GM12864 (cell line): ENCODE measurements around the gene SNX14.

Experiments
- DNase-seq: peaks from one replicate; pipeline ENCODE4 v3.0.0-alpha.2; 2011; ENCODE audit warnings: low read depth
- H3K4me3 ChIP-seq: 2 replicates; pipeline ENCODE4 v1.5.1; 2011; ENCODE audit warnings: mild to moderate bottlenecking, low read depth, low read length, control low read depth
- TF ChIP-seq, protein P1 (sequence below): IDR thresholded peaks from 2 replicates; pipeline ENCODE4 v1.5.1; 2011; ENCODE audit warnings: low read depth, mild to moderate bottlenecking, moderate library complexity, low read length, control low read depth, inconsistent platforms; ENCODE audit errors: missing control alignments

The SNX14 gene, protein sequence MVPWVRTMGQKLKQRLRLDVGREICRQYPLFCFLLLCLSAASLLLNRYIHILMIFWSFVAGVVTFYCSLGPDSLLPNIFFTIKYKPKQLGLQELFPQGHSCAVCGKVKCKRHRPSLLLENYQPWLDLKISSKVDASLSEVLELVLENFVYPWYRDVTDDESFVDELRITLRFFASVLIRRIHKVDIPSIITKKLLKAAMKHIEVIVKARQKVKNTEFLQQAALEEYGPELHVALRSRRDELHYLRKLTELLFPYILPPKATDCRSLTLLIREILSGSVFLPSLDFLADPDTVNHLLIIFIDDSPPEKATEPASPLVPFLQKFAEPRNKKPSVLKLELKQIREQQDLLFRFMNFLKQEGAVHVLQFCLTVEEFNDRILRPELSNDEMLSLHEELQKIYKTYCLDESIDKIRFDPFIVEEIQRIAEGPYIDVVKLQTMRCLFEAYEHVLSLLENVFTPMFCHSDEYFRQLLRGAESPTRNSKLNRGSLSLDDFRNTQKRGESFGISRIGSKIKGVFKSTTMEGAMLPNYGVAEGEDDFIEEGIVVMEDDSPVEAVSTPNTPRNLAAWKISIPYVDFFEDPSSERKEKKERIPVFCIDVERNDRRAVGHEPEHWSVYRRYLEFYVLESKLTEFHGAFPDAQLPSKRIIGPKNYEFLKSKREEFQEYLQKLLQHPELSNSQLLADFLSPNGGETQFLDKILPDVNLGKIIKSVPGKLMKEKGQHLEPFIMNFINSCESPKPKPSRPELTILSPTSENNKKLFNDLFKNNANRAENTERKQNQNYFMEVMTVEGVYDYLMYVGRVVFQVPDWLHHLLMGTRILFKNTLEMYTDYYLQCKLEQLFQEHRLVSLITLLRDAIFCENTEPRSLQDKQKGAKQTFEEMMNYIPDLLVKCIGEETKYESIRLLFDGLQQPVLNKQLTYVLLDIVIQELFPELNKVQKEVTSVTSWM

DNA sequence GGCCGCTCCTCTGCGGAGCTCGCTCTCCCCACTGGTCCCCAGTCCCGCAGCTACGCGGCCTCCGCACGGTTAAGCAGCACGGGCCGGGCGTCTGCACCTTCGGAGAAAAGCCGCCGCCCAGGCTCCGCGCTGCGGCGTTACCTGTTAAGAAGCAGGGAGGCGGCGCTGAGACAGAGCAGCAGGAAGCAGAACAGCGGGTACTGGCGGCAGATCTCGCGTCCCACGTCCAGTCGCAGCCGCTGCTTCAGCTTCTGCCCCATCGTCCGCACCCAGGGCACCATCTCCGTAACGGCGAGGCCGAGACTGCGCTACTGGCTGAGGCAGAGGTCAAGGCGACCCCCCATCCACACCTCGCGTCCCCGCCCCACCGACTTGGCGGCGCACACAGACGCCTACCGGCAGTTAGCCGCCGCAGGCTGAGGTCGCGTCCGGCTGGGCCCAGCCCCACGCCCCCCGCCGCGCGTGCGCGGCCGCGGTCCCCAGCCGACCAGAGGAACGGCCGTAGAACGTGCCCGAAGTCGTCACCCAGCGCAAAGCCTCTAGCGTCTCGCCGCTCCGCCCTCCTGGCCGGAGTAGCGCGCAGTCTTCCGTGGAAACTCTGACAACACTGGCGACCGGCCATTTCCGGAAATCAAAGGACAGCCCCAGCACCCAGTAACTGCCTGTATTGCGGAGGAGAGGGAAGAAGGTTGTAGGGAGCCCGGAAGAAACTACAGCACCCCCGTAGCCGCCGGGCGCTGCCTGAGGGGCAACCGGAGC, at the start of gene SNX14:
Gene SNX14 (minus strand): TSS at position 421 of the 759 bp plus-strand sequence. CDS start 140 bp downstream, at position 281.
- DNase-seq = peak; percentile 87
- peak within 1 kb of the TSS; percentile 58 for H3K4me3 ChIP-seq
- TF ChIP-seq, protein P1, sequence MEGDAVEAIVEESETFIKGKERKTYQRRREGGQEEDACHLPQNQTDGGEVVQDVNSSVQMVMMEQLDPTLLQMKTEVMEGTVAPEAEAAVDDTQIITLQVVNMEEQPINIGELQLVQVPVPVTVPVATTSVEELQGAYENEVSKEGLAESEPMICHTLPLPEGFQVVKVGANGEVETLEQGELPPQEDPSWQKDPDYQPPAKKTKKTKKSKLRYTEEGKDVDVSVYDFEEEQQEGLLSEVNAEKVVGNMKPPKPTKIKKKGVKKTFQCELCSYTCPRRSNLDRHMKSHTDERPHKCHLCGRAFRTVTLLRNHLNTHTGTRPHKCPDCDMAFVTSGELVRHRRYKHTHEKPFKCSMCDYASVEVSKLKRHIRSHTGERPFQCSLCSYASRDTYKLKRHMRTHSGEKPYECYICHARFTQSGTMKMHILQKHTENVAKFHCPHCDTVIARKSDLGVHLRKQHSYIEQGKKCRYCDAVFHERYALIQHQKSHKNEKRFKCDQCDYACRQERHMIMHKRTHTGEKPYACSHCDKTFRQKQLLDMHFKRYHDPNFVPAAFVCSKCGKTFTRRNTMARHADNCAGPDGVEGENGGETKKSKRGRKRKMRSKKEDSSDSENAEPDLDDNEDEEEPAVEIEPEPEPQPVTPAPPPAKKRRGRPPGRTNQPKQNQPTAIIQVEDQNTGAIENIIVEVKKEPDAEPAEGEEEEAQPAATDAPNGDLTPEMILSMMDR = no peak

DNA sequence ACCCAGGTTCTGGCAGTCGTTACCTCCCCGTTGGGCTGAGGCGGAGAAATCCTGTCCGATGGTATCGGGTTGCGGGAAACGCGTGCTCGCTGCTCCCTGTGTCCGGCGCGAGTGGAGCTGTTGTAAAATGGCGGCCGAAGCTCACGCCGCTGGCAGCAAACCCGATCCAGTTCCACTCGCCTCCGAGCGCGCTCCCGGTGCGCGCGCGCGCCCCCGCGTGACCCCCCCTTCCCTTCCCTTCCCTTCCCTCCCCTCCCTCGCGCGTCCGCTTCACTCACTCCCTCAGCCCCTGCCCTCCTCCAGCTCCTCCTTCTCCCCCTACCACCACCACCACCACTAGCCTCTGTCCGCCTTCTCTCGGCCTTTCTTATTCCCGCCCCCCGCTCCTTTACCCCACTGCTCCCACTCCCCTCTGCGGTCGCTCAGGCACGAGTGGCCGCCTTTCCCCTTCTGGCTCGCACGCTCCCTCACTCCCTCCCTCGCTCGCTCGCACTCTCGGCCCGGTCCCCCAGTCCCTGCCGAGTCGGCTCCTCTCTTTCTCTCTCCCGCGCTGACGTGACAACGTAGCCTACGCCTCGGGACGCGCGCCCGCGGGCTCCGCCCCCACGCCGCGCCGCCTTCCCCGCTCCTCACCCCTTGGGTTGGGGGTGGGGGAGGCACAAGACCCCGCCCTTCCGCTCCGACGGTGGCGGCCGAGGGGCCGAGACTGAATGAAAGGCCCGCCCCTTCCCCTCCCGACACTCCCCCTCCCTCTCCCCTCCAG, 49.3 kb upstream of the SNX14 start, which contains the start of gene SYNCRIP:
Gene SYNCRIP (minus strand): TSS at position 113 of the 763 bp plus-strand sequence. CDS start 1,447 bp downstream, outside the sequence.
- peak; percentile 89 for DNase-seq
- peak within 1 kb of the TSS; percentile 100 for H3K4me3 ChIP-seq
- TF ChIP-seq, protein P1 = no peak

DNA sequence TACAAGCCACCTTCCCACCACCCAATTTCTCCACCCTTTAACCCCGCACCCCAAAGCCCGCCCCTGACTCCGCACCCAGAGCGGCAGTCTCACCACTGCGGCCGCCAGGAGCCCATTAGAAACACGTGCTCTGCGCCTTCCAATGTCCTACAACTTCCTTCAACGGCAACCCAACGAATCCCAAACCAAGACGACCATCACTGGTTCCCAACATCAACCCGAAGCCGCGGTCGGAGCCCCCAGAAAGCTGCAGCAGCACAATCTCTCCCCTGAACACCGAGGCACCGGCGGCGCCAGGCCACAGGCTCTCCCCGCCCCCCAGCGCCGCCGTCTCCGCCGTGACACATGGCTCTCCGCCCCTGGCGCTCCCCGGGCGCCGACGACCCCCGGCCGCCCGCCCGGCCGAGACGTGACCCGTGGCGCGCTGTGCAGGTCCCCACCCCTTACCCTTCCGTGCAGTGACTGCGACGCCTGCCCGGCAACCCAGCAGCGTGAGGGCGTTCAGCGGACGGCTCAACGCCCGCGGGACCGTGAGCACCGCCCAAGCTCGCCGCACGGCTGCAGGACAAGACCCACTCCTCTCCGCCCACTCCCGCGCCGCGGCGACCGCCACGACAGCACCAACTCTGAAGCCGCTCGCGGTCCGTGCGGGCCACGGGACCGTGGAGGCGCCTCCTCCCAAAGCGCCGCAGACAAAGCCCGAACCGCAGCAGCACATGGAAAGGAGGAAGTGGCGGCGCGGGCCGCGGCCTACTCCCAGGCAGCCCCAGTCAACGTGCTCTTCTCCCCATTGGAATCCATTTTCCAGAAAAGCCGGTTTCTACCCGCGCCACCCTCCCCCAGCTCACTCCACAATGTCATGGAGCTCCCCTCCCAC, 48.5 kb upstream of the SNX14 start:
- TF ChIP-seq, protein P1 = peak; percentile 3
- peak overlapping the region; percentile 100 for H3K4me3 ChIP-seq
- no peak for DNase-seq

DNA sequence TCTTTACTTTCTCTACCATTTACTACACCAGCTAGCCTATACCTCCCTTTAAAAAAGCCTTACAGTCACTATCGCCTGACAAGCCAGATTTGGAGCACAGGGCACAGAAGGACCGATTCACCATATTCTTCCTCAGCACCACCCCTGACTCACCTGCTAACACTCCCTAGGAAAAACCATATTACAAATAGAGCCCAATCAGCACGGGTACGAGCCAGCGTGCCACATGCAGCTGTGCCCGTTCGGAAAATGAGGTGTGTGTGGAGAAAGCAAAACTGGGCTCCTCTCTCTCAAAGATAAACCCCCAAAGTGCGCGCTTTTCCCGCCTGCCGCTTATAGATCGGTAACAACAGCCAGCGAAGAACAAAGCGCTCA, 47.9 kb upstream of the SNX14 start:
- DNase-seq = no peak
- TF ChIP-seq, protein P1 = no peak
- peak overlapping the region; percentile 100 for H3K4me3 ChIP-seq

DNA sequence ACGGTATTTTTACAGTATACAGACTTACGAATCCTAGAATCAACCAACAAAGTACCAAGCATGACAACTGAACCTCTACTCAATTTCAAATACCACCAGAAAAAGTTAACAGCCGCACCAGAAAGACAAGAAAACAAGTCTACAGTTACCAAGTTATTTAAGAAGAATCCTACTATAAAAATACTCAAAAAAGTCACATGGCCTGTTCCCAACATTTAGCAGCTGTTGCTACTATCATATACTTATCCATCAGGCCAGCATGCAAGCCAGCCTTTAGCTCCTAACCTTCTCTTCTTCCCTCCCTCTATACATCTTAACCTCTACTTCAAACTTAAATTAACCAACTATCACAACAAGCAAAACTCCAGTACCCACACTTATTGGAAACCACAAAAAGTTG, 47.2 kb upstream of the SNX14 start:
- TF ChIP-seq, protein P1 = no peak
- DNase-seq = no peak
- H3K4me3 ChIP-seq = peak overlapping the region; percentile 100
